ENCODE data around the gene RTF1.
"Not testable (repeated sequence)": the region's sequence is repeated elsewhere in the genome, so short reads cannot be mapped to it uniquely, and the experiment has no call there.

Gene RTF1

GRCh38 chr15:41416742-41417417, at the start of gene RTF1:
Gene RTF1, plus strand, starts transcription at chr15:41417095. Its CDS starts 21 bp downstream, at chr15:41417116.
- DNase-seq (ENCODE audit: low read depth in 2 of 2): peak; percentile 95 to 98

- no peak for DNase-seq (ENCODE audit: low read depth in 2 of 2)
Observed at GRCh38 chr15:41367418-41367817, 49.5 kb upstream of the RTF1 start.

GRCh38 chr15:41377978-41378377, 38.9 kb upstream of the RTF1 start:
- no peak for DNase-seq (ENCODE audit: low read depth in 2 of 2)

DNA sequence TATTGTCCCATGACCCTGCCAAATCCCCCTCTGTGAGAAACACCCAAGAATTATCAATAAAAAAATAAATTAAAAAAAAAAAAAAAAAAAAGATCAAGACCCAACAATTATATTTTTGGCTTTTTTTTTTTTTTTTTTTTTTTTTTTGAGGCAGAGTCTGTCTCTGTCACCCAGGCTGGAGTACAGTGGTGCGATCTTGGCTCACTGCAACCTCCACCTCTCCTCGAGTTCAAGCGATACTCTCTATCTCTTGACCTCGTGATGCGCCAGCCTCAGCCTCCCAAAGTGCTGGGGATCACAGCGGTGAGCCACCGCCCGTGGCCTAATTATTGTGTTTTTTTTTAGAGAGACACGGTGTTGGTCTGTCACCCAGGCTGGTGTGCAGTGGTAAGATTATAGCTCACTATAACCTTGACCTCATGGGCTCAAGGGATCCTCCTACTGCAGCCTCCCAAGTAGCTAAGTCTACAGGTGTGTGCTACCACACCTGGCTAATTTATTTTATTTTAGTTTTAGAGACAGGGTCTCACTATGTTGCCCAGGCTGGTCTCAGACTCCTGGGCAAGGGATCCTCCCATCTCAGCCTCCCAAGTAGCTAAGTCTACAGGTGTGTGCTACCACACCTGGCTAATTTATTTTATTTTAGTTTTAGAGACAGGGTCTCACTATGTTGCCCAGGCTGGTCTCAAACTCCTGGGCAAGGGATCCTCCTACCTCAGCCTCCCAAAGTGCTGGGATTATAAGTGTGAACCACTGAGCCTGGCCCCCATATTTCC, 32.7 kb upstream of the RTF1 start:
- DNase-seq (ENCODE audit: low read depth in 2 of 2): not testable (repeated sequence)

GRCh38 chr15:41387646-41388045, 29.2 kb upstream of the RTF1 start:
- DNase-seq (ENCODE audit: low read depth in 2 of 2): no peak

DNA sequence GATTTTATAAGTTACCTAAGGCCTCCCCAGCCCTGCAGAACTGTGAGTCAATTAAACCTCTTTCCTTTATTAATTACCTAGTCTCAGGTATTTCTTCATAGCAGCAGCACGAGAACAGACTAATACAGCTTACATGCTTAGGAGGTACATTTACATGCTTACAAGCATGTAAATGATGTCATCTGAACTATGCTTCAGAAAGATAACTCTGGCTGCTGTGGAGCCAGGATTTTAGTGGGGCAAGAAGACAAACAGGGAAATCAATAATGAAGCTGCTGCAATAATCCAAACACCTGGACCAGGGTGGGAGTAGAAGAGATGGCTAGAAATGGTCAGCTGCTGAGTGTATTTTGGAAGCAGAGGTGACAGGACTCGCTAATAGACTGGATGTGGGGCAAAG, 24.2 kb upstream of the RTF1 start:
- DNase-seq (ENCODE audit: low read depth in 2 of 2): no peak

- no peak for DNase-seq (ENCODE audit: low read depth in 2 of 2)
Observed at GRCh38 chr15:41394924-41395323, 22.0 kb upstream of the RTF1 start.

GRCh38 chr15:41396111-41396510, 20.8 kb upstream of the RTF1 start:
- DNase-seq (ENCODE audit: low read depth in 2 of 2): no peak

- DNase-seq (ENCODE audit: low read depth in 2 of 2): no peak
Observed at GRCh38 chr15:41401904-41402267, 15.0 kb upstream of the RTF1 start.

- no peak for DNase-seq (ENCODE audit: low read depth in 2 of 2)
Observed at GRCh38 chr15:41407341-41407740, 9.6 kb upstream of the RTF1 start.

DNA sequence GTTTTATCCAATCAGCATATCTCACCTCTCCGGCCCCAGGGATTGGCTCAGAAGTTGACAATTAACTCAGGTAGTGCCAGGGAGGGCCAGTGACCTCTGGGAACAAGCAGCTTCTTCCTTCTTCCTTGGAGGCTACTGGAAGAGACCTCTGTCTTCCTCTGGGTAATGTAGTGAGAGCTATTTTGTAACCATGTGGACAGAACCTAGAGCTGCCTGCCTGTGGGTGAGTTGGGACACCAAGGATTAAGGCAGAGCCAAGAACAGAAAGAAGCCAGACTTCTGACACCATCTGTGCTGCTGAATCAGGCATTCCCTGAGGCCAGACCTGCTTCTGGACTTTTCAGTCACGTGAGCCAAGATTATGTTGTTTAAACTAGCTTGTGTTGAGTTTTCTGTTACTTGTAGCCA, 8.7 kb upstream of the RTF1 start:
- no peak for DNase-seq (ENCODE audit: low read depth in 2 of 2)

DNA sequence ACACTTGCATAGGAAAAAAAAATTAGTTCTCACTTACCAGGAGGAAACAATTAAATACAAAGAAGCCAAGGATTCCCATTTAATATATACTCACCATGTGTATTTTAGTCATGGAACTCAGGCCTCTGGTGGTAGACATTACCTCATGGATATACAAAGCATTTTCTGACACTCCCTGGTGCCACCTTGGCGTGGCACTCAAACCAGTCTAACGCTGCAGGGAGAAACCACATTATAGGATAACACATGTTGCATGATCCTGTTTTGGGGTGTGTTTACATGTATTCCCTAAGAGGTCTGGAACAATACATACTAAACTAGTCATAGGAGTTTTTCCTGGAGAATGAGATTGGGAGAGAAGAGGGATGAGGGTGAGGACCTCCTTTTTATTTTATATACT, 5.9 kb upstream of the RTF1 start:
- no peak for DNase-seq (ENCODE audit: low read depth in 2 of 2)

GRCh38 chr15:41411441-41411840, 5.5 kb upstream of the RTF1 start:
- DNase-seq (ENCODE audit: low read depth in 2 of 2): no peak

- no peak for DNase-seq (ENCODE audit: low read depth in 2 of 2)
Observed at GRCh38 chr15:41416128-41416741, 660 bp upstream of the RTF1 start.

- DNase-seq (ENCODE audit: low read depth in 2 of 2): peak; percentile 15 to 17
Observed at GRCh38 chr15:41417418-41418195, 712 bp downstream of the RTF1 start.

DNA sequence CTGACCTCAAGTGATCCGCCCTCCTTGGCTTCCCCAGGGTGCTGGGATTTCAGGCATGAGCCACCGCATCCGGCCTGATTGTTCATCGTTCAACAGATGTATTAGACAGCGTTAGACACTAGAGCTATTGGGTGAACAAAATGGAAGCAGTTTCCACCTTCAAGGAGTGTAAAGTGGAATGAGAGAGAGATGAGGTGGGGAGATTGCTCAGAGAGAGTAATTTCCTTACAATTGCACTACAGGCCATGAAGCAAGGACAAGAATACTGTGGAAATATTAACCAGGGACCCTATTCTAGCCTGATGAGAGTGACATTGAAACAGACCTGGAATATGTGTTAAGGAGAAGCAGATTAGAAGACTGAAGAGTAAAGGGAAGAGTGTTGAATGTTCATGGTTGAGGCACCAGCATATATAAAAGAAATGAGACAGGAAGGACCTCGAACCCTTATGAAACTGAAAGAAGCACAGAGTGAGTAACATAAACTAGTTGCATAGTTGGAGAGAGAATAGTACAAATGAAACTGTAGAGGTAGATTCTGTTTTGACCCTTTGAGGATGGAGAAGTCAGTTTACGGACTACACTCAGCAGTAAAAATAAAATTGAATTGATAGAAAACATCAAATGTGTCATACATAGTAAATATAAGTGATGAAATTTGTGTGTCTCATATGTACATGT, 7.2 kb downstream of the RTF1 start:
- DNase-seq (ENCODE audit: low read depth in 2 of 2): no peak

DNA sequence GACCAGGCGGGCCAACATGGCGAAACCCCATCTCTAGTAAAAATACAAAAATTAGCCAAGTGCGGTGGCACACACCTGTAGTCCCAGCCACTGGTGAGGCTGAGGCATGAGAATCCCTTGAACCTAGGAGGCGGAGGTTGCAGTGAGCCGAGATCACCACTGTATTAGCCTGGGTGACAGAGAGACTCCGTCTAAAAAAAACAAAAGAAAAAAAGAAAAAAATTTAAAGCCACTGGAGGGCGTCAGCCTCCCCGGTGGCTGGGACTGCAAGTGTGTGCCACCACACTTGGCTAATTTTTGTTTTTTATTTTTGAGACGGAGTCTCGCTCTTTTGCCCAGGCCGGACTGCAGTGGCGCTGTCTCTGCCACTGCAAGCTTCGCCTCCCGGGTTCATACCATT, 7.9 kb downstream of the RTF1 start:
- no peak for DNase-seq (ENCODE audit: low read depth in 2 of 2)

DNA sequence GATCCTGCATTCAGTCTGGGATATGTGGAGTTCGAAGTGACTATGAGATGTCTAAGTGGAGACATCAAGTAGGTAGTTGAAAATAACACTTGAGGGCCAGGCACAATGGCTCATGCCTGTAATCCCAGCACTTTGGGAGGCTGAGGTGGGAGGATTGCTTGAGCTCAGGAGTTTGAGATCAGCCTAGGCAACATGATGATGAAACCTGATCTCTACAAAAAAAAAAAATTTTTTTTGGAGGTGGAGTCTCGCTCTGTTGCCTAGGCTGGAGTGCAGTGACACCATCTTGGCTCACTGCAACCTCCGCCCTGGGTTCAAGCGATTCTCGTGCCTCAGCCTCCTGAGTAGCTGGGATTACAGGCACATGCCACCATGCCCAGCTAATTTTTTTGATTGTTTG, 9.0 kb downstream of the RTF1 start:
- not testable (repeated sequence) for DNase-seq (ENCODE audit: low read depth in 2 of 2)

GRCh38 chr15:41429003-41429890, 12.4 kb downstream of the RTF1 start:
- DNase-seq (ENCODE audit: low read depth in 2 of 2): no peak

- DNase-seq (ENCODE audit: low read depth in 2 of 2): no peak
Observed at GRCh38 chr15:41435037-41435786, 18.3 kb downstream of the RTF1 start.

Data from stimulated activated CD8-positive, alpha-beta memory T cell treated with anti-CD3 and anti-CD28 coated beads, Interleukin-2, amount 100 ng/mL, for 48 hours (primary cell).